Neutrophil (primary cell): Measurements from ENCODE around the gene FAM120AOS.

Experiments used
- H3K27ac ChIP-seq: fragments of 200-600 bp; sonication (generic); 2 replicates; pipeline ENCODE4 v1.5.1; 2016; ENCODE audit warnings: mild to moderate bottlenecking, moderate library complexity
- H3K27me3 ChIP-seq: fragments of 200-600 bp; sonication (generic); 2 replicates; pipeline ENCODE4 v1.6.0; 2016; ENCODE audit warnings: mild to moderate bottlenecking
- H3K36me3 ChIP-seq: fragments of 200-600 bp; sonication (generic); 2 replicates; pipeline ENCODE4 v1.5.1; 2017
- H3K4me1 ChIP-seq, 2 experiments: fragments of 200-600 bp in 1 of 2; sonication (generic) in 1 of 2; 1 replicate in 1 of 2; 2 replicates in 1 of 2; pipeline versions ENCODE4 v1.5.1 to v1.6.1; 2013 to 2016; ENCODE audit warnings: low read depth in 1 of 2, low read length in 1 of 2, mild to moderate bottlenecking in 1 of 2, moderate library complexity in 1 of 2; ENCODE audit not compliant: control insufficient read depth in 1 of 2, insufficient read depth in 1 of 2
- H3K4me3 ChIP-seq, 2 experiments: fragments of 200-600 bp in 1 of 2; sonication (generic) in 1 of 2; 1 replicate in 1 of 2; 2 replicates in 1 of 2; pipeline ENCODE4 v1.5.1; 2013 to 2016; ENCODE audit warnings: low read depth in 1 of 2, low read length in 1 of 2, mild to moderate bottlenecking in 1 of 2, moderate library complexity in 1 of 2
- H3K9me3 ChIP-seq: fragments of 200-600 bp; sonication (generic); 2 replicates; pipeline ENCODE4 v1.5.1; 2016
- TF ChIP-seq, protein P1 (sequence below): fragments of 200-600 bp; sonication (generic); IDR thresholded peaks from 2 replicates; pipeline ENCODE4 v1.5.1; 2016; ENCODE audit warnings: antibody characterized with exemption

FAM120AOS gene

DNA sequence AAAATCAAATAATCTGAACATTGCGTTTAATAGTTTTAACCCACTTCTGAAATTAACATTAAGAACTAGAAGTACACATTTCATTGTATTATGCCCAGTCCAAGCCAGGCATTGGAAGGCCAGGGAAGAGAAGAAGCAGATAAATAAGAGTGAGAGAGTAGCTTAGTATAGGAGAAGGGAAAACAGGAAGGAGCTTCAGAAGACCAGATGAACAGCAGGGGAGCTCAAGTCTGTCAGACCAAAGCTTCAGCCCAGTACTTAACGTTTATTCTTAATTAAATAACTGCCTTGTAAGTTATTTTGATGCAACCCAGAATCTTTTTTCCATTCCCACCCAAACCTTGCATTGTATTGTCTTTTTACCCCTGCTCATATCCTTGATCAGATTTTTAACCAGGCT is 11.5 kb upstream of the FAM120AOS start:
- TF ChIP-seq, protein P1, sequence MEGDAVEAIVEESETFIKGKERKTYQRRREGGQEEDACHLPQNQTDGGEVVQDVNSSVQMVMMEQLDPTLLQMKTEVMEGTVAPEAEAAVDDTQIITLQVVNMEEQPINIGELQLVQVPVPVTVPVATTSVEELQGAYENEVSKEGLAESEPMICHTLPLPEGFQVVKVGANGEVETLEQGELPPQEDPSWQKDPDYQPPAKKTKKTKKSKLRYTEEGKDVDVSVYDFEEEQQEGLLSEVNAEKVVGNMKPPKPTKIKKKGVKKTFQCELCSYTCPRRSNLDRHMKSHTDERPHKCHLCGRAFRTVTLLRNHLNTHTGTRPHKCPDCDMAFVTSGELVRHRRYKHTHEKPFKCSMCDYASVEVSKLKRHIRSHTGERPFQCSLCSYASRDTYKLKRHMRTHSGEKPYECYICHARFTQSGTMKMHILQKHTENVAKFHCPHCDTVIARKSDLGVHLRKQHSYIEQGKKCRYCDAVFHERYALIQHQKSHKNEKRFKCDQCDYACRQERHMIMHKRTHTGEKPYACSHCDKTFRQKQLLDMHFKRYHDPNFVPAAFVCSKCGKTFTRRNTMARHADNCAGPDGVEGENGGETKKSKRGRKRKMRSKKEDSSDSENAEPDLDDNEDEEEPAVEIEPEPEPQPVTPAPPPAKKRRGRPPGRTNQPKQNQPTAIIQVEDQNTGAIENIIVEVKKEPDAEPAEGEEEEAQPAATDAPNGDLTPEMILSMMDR: no peak
- no peaks in the 10 kb centered on the region for H3K9me3 ChIP-seq
- H3K4me3 ChIP-seq: no peak overlapping the region
- peaks cover 38 to 52% of the 10 kb centered on the region in 2 experiments for H3K4me1 ChIP-seq
- peak overlapping the region; percentile 52 for H3K27ac ChIP-seq
- no peaks in the 10 kb centered on the region for H3K36me3 ChIP-seq
- H3K27me3 ChIP-seq: no peaks in the 10 kb centered on the region

DNA sequence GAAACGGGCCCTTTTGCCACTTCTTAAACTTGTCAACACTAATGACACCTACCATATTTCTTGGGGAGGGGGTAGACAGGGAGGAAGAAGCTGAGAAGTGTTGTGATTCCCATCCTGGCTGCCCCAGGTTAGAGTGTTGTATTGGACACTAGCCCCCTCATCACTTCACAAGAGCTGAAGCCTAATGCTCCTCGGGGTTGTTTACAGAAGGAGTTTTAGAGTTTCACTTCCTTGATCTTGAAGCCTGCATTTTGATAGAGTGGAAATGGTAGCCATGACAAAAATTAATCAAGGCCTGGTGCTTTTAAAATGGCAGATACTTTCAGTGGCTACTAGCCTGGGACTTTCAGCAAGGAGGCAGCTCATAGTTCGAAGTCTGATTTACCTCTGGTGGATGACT is 11.0 kb upstream of the FAM120AOS start:
- no peaks in the 10 kb centered on the region for H3K36me3 ChIP-seq
- H3K27ac ChIP-seq: peak overlapping the region; percentile 52
- TF ChIP-seq, protein P1: no peak
- no peaks in the 10 kb centered on the region for H3K27me3 ChIP-seq
- H3K9me3 ChIP-seq: no peaks in the 10 kb centered on the region
- peaks cover 43 to 56% of the 10 kb centered on the region in 2 experiments for H3K4me1 ChIP-seq
- no peak overlapping the region for H3K4me3 ChIP-seq

DNA sequence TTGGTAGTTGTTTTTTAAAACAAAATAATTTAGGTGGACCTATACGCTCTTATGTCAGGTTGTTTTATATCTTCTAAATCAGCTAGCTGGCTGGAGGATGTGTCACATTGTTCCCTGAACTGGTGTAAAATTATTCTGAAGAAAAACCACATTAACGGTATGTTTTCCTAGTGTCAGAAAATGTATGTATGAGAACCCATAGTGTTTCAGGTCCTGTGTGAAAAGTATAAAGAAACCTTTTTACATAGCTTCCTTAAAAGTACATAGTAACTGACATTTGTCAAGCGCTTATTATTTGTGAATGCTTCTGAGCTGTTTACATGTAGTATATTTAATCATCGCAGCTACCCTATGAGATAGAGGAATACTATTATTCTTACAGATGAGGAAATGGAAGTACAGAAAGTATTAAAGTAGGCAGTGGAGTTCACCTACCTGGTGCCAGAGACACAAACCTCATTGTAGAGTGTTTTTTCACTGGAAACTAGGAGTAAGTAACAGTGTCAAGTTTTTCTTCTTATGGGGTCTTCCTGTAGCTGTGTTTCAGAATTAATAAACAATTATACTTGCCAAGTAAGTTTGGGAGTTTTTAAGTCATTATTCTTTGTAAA is 10.4 kb upstream of the FAM120AOS start:
- peaks cover 49 to 57% of the 10 kb centered on the region in 2 experiments for H3K4me1 ChIP-seq

DNA sequence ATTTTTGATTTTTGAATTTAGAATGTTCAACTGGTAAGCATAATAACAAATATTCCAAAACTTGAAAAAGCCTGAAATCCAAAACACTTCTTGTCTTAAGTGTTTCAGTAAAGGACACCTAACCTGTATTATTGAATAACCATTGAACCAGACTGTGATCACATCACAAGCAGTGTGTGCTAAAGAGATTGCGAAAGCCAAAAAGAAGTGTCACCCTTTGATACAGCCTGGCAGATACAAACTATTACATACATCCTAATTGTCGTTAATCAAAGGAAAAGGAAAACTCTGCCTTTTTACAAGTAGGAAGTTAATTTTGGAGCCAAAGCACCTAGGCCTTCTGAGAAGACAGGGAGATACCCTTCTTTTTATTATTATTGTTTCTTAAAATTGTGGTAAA is 8.4 kb upstream of the FAM120AOS start:
- TF ChIP-seq, protein P1: no peak
- Histone ChIP-seq H3K36me3 (no peaks in the 10 kb centered on the region), H3K27me3 (no peaks in the 10 kb centered on the region), H3K4me1 (peaks cover 49 to 62% of the 10 kb centered on the region in 2 experiments), H3K27ac (peak overlapping the region; percentile 37), H3K9me3 (no peaks in the 10 kb centered on the region), H3K4me3 (no peak overlapping the region)

More for the DNA sequence above, 10.4 kb upstream of the FAM120AOS start:
- H3K36me3 ChIP-seq: no peaks in the 10 kb centered on the region
- peak overlapping the region; percentile 52 for H3K27ac ChIP-seq
- H3K27me3 ChIP-seq: no peaks in the 10 kb centered on the region
- H3K4me3 ChIP-seq: no peak overlapping the region
- TF ChIP-seq, protein P1: no peak
- H3K9me3 ChIP-seq: no peaks in the 10 kb centered on the region

DNA sequence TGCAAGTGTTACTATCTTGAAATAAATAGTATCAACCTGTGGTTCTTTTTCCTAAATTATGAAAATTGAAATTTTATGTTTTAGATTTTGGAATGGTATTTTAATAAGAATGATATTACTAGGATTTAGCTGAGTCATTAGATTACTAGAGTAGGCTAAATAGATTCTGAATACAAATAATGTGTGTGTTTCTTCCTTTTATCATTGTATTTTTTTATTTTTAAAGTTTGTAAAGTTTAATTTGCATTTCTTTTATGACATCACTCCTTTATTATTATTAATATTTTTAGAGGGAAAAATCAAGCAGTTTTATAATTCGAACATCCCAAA is 8.0 kb upstream of the FAM120AOS start:
- Histone ChIP-seq H3K4me3 (no peak overlapping the region), H3K9me3 (no peaks in the 10 kb centered on the region), H3K27me3 (no peaks in the 10 kb centered on the region), H3K27ac (peak overlapping the region; percentile 66), H3K4me1 (peaks cover 49 to 62% of the 10 kb centered on the region in 2 experiments), H3K36me3 (no peaks in the 10 kb centered on the region)
- TF ChIP-seq, protein P1: no peak
